Ectodermal cell (in vitro differentiated cells): ENCODE measurements around the gene PPP2R5C. TPM values are rescaled to one million over a fixed set of nuclear protein-coding genes. Genes with fewer than 3 reads are reported as not detected.
"Not testable (repeated sequence)": the region's sequence is repeated elsewhere in the genome, so short reads cannot be mapped to it uniquely, and the experiment has no call there.

Experiments
- H3K27ac ChIP-seq: 2 replicates; pipeline ENCODE4 v1.7.0; 2013; ENCODE audit warnings: mild to moderate bottlenecking, low read depth, low read length; ENCODE audit not compliant: insufficient read depth, poor library complexity, severe bottlenecking
- H3K27me3 ChIP-seq: 2 replicates; pipeline ENCODE4 v1.7.0; 2013; ENCODE audit warnings: mild to moderate bottlenecking, low read length; ENCODE audit not compliant: insufficient read depth, control insufficient read depth, poor library complexity, severe bottlenecking
- H3K36me3 ChIP-seq: one replicate; pipeline ENCODE4 v1.7.0; 2013; ENCODE audit warnings: low read length; ENCODE audit not compliant: control insufficient read depth, insufficient read depth
- H3K4me1 ChIP-seq: one replicate; pipeline ENCODE4 v1.7.0; 2013; ENCODE audit warnings: low read length; ENCODE audit not compliant: control insufficient read depth, insufficient read depth
- H3K4me3 ChIP-seq: 2 replicates; pipeline ENCODE4 v1.7.0; 2013; ENCODE audit warnings: low read depth, low read length, control low read depth; ENCODE audit not compliant: insufficient read depth
- H3K9me3 ChIP-seq: 2 replicates; pipeline ENCODE4 v1.7.0; 2013; ENCODE audit warnings: mild to moderate bottlenecking, low read length, moderate library complexity; ENCODE audit not compliant: control insufficient read depth
- WGBS, 2 experiments: methylation state at CpG; one replicate each; pipeline ENCODE4 v1.1.7; 2013; ENCODE audit warnings: missing lambda C conversion rate in 2 of 2; 5-methylcytosine and 5-hydroxymethylcytosine counted together
- polyA plus RNA-seq, 4 experiments: library from polyadenylated mRNA; stranded (reverse); fragments of 50-300 nt; gene quantifications; one replicate each; pipeline ENCODE4 v1.2.3, GENCODE V29; 2013

Gene PPP2R5C
- polyA plus RNA-seq (2013, experiment 1 of 4): 141 TPM
- 135 TPM for polyA plus RNA-seq (2013, experiment 2 of 4)
- 130 TPM for polyA plus RNA-seq (2013, experiment 3 of 4)
- polyA plus RNA-seq (2013, experiment 4 of 4): 146 TPM

DNA sequence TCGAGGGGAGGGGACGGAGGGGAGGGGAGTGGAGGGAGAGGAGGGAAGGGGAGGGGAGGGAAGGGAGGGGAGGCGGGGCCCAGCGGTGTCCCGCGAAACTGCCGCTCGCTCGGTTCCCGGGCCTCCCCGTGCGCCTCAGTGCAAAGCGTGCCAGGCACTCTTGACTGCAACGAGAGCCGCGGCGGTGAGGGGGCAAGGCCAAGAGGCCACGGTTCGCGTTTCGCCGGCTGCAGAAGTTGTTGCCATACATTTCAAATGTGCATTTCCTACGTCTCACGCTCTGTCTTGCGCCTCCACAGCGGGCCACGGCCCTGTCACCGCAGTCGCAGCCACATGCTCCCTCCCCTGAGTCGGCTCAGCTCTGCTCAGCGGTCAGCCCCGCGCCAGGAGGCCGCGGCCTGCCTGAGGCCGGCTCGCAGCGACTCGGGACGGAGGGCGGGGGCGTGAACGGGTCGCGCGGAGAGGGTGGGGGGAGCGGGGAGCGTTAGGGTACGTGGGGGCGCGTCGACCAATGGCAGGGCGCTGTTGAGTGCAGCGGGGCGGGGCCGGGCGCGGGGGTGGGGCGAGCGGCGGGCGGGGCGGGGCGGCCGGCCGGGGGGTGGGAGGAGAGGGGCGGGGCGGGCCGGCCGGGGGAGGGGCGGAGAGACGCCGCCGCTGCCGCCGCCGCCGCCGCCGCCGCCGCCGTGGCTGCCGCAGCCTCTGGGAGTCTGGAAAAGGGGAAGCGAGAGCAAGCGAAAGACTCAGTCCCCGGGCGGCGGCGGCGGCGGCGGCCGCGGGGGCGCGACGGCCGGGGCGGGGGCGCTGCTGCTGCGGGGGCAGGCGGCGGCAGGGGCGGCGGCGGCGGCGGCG lies at the start of gene PPP2R5C:
Gene PPP2R5C, plus strand, starts transcription at position 678 of the 849 bp plus-strand sequence. CDS start 185 bp downstream, outside the sequence.
- 0% methylated on average over 86 to 109 of the region's 110 CpGs for WGBS, 2 experiments
- Histone ChIP-seq H3K27me3 (peaks cover 24% of the 10 kb centered on the region), H3K36me3 (no peaks in the 10 kb centered on the region)

DNA sequence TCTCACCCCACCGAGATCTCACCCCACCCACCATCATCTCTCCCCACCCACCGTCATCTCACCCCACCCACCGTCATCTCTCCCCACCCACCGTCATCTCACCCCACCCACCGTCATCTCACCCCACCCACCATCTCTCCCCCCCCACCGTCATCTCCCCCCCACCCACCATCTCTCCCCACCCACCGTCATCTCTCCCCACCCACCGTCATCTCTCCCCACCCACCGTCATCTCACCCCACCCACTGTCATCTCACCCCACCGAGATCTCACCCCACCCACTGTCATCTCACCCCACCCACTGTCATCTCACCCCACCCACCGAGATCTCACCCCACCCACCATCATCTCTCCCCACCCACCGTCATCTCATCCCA lies 49.7 kb upstream of the PPP2R5C start:
- not testable (repeated sequence) for H3K27ac ChIP-seq, H3K4me3 ChIP-seq, H3K36me3 ChIP-seq, H3K4me1 ChIP-seq, H3K27me3 ChIP-seq, H3K9me3 ChIP-seq
- WGBS, 2 experiments: 88 to 90% methylated on average over 2 to 8 of the region's 12 CpGs

More for the DNA sequence above, at the start of gene PPP2R5C:
- Histone ChIP-seq H3K4me3 (peak within 1 kb of the TSS; percentile 75), H3K4me1 (peaks cover 3% of the 10 kb centered on the region), H3K9me3 (no peaks in the 10 kb centered on the region), H3K27ac (peak within 1 kb of the TSS; percentile 87)

DNA sequence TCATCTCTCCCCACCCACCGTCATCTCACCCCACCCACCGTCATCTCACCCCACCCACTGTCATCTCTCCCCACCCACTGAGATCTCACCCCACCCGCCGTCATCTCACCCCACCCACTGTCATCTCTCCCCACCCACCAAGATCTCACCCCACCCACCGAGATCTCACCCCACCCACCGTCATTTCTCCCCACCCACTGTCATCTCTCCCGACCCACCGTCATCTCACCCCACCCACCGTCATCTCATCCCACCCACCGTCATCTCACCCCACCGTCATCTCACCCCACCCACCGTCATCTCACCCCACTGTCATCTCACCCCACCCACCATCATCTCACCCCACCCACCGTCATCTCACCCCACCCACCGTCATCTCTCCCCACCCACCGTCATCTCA lies 49.2 kb upstream of the PPP2R5C start:
- not testable (repeated sequence) for H3K4me3 ChIP-seq, H3K9me3 ChIP-seq, H3K36me3 ChIP-seq, H3K27ac ChIP-seq, H3K27me3 ChIP-seq, H3K4me1 ChIP-seq
- 93 to 94% methylated on average over 10 to 14 of the region's 15 CpGs for WGBS, 2 experiments

DNA sequence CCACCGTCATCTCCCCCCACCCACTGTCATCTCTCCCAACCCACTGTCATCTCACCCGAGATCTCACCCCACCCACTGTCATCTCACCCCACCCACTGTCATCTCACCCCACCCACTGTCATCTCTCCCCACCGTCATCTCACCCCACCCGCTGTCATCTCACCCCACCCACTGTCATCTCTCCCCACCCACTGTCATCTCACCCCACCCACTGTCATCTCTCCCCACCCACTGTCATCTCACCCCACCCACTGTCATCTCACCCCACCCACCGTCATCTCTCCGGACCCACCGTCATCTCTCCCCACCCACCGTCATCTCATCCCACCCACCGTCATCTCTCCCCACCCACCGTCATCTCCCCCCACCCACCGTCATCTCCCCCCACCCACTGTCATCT lies 48.4 kb upstream of the PPP2R5C start:
- H3K27ac ChIP-seq, H3K4me1 ChIP-seq, H3K36me3 ChIP-seq, H3K27me3 ChIP-seq, H3K9me3 ChIP-seq, H3K4me3 ChIP-seq: not testable (repeated sequence)
- 92 to 100% methylated on average over 6 to 9 of the region's 11 CpGs for WGBS, 2 experiments

DNA sequence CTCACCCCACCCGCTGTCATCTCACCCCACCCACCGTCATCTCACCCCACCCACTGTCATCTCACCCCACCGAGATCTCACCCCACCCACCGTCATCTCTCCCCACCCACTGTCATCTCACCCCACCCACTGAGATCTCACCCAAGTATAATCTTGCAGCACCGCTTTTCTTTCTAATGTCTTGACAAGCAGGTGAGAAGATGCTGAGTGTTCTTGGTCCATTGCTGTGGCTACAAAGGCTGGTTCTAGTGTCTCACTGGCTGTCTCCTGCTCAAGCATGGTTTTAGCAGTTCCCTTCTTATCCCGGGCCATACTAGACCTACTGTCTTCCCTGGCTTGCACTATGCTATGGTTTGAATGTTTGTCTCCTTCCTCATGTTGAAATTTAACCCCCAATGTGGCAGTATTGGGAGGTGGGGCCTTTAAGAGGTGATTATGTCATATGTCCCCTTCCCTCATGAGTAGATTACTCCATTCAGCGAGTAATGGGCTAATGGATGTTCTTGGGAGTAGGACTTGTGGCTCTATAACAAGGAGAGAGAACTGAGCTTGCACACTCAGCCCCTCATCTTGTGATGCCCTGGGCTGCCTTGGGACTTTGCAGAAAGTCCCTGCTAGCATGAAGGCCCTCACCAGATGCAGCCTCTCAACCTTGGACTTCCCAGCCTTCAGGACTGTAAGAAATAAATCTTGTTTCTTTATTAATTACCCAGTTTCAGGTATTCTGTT lies 47.7 kb upstream of the PPP2R5C start:
- Histone ChIP-seq H3K4me1 (no peaks in the 10 kb centered on the region), H3K36me3 (no peaks in the 10 kb centered on the region), H3K4me3 (no peak overlapping the region), H3K27ac (no peak overlapping the region), H3K27me3 (no peaks in the 10 kb centered on the region), H3K9me3 (no peaks in the 10 kb centered on the region)
- 90 to 94% methylated on average over 6 to 7 of the region's 7 CpGs for WGBS, 2 experiments

DNA sequence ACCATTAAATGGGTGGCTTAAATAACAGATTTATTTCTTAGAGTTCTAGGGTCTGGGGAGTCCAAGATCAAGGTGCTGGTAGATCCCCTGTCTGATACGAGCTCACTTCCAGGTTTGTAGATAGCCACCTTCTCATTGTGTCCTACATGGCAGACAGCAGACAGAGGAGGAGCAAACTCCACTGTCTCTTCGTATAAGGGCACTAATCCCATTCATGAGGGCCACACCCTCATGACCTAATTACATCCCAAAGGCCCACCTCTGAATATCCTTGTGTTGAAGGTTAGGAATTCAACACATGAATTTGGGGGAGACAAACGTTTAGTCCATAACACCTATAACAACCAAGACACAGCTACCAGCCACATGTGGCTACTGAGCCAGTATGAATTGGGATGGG lies 47.1 kb upstream of the PPP2R5C start:
- Histone ChIP-seq H3K36me3 (no peaks in the 10 kb centered on the region), H3K4me1 (no peaks in the 10 kb centered on the region), H3K9me3 (no peaks in the 10 kb centered on the region), H3K27me3 (no peaks in the 10 kb centered on the region), H3K4me3 (no peak overlapping the region), H3K27ac (no peak overlapping the region)
- 90 to 97% methylated on average over 2 to 3 of the region's 3 CpGs for WGBS, 2 experiments

DNA sequence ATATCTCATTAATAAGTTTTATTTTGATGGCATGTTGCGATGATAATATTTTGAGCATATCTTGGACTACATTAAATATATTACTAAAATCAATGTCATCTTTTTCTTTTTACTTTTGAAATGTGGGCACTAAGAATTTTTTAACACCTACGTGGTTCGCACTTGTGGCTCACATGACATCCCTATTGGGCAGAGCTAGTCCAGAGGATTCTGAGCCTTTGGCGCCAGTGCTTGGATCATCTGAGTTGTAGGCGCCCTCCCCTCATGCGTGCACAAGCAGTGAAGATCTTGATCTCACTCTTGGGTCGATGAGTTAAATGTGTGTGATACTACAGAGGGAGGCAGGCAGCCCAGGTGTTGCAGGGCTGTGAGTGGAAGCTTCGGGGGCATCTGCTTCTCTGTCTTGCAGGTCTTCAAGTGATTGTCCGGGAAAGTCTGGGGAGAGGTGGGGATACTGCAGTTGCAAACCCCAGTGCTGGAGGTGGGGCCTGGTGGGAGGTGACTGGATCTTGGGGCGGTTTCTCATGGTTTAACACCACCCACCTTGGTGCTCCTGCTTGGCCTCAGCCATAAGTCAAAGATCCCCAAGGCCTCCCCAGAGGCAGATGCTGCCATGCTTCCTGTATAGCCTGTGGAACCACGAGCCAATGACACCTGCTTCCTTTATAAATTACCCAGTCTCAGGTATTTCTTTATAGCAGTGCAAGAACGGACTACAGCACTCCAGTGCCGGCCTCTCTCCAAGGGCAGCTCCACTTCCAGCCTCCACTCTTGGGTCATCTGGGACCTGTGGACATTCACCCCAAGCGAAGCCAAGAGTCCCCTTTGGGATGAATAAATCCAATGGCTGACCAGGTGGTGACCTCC lies 46.1 kb upstream of the PPP2R5C start:
- Histone ChIP-seq H3K36me3 (no peaks in the 10 kb centered on the region), H3K4me1 (no peaks in the 10 kb centered on the region), H3K27ac (no peak overlapping the region), H3K27me3 (no peaks in the 10 kb centered on the region), H3K4me3 (no peak overlapping the region), H3K9me3 (no peaks in the 10 kb centered on the region)
- WGBS, 2 experiments: 92 to 93% methylated on average over 13 of the region's 14 CpGs

DNA sequence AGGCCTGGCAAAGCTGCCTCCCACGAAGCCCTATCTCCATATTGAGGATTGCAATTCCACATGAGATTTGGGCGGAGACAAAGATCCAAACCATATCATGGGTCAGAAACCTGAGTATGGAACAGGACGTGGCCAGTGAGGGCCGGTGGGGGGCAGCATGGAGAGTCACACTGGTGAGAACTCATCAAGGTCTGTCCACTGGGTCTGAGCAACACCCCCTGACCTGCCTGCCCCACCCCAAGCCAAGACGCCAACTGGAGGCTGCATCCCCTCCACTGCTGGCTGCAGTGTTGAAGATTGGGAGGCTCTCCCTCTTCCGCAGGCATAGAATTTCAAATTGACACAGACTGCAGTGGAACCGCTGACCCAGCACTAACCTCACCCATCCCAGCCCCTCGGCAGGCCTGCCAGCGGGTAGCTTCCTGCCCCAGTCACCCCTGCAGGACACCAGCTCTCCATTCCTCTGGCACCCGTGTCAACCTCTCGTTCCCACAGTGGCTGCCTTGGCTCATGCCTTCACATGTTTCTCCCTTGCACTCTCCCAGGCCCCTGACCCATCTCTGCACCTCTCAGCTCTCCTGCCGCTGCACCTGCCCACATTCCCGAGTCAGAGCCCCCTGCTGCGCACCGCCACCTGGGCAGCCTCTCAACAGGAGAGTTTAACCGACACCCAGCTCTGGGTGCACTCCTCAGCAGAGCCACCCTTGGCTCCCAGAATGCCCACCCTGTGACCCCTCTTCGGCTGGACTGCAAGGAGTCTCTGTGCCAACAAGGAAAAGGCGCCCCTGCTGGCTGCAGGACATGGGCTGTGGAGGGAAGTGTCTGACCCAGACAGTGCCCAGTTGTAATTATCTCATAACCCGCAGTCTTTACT lies 45.2 kb upstream of the PPP2R5C start:
- Histone ChIP-seq H3K4me3 (no peak overlapping the region), H3K36me3 (no peaks in the 10 kb centered on the region), H3K27me3 (no peaks in the 10 kb centered on the region), H3K9me3 (no peaks in the 10 kb centered on the region), H3K4me1 (no peaks in the 10 kb centered on the region), H3K27ac (no peak overlapping the region)
- 92 to 96% methylated on average over 19 of the region's 19 CpGs for WGBS, 2 experiments

DNA sequence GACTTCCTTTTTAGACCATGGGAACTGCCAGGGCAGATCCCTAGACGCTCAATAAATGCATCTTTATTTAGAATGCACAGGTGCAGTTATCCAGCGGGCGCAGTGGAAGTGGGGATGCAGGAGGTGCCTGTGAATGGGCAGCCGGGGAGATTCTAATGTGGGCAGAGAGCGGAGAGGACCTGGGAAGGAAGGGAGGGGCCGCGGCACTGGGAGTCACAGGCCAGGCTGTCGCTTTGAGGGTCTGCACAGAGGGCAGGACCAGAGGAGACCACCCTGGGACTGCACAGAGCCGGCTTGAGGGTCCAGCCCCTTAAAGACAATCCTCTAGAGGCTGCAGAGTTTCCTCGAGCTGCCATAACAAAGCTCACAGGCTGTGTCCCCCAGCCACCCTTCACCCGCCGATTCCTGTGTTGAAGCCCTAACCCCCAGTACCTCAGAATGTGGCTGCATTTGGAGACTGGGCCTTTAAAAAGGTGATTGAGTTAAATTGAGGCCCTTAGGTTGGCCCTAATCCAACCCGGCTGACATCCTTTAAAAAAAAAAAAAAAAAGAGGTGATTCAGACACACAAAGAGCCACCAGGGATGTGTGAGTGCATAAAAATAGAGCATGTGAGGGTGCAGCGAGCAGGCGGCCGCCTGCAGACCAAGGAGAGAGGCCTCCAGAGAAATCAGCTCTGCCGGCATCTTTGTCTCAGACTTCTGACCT lies 44.4 kb upstream of the PPP2R5C start:
- no peaks in the 10 kb centered on the region for H3K36me3 ChIP-seq

More for the DNA sequence above, 44.4 kb upstream of the PPP2R5C start:
- H3K4me1 ChIP-seq: no peaks in the 10 kb centered on the region
- no peak overlapping the region for H3K27ac ChIP-seq
- H3K27me3 ChIP-seq: no peaks in the 10 kb centered on the region
- H3K9me3 ChIP-seq: no peaks in the 10 kb centered on the region
- no peak overlapping the region for H3K4me3 ChIP-seq
- 79 to 83% methylated on average over 16 to 17 of the region's 17 CpGs for WGBS, 2 experiments
